Gastroesophageal sphincter (tissue), 4 donors: Measurements from ENCODE around the gene OGFR. TPM values are rescaled to one million over a fixed set of nuclear protein-coding genes. Genes with fewer than 3 reads are reported as not detected.
A peak's percentile ranks its signal among the peaks of the same experiment; 100 is the strongest.

ENCODE experiments used
- ATAC-seq: fragments of 150-250 bp; one replicate; pipeline ENCODE4 v1.9.1; 2016; ENCODE audit warnings: mild to moderate bottlenecking, moderate library complexity
- H3K27ac ChIP-seq, 4 donors: fragments of 200-600 bp; sonication (generic) in 3 of 4; 1 replicate in 3 of 4; 2 replicates in 1 of 4; pipeline ENCODE4 v1.5.1; 2016 to 2019
- H3K27me3 ChIP-seq: fragments of 200-600 bp; sonication (generic); one replicate; pipeline ENCODE4 v1.5.1; 2019
- H3K36me3 ChIP-seq, 2 donors: fragments of 200-600 bp; sonication (generic); one replicate each; pipeline ENCODE4 v1.5.1; 2019; ENCODE audit warnings: control low read depth in 1 of 2
- H3K4me1 ChIP-seq, 3 donors: fragments of 200-600 bp; sonication (generic); 1 replicate in 2 of 3; 2 replicates in 1 of 3; pipeline ENCODE4 v1.5.1; 2016 to 2019; ENCODE audit warnings: control low read depth in 2 of 3
- H3K4me3 ChIP-seq, 2 donors: fragments of 200-600 bp; sonication (generic); one replicate each; pipeline ENCODE4 v1.5.1; 2019; ENCODE audit warnings: mild to moderate bottlenecking in 1 of 2, moderate library complexity in 1 of 2
- H3K9me3 ChIP-seq, 3 donors: fragments of 200-600 bp; sonication (generic); one replicate each; pipeline ENCODE4 v1.5.1; 2017 to 2019; ENCODE audit warnings: control low read depth in 2 of 3
- EP300 ChIP-seq: sonication (generic); formaldehyde crosslinking; IDR thresholded peaks from one replicate; pipeline ENCODE4 v1.6.1; 2017; ENCODE audit warnings: antibody characterized with exemption, mild to moderate bottlenecking
- POLR2A ChIP-seq, 2 donors: fragments of 450-650 bp; IDR thresholded peaks; one replicate each; pipeline ENCODE4 v1.6.1; 2017; ENCODE audit warnings: antibody characterized with exemption in 2 of 2, mild to moderate bottlenecking in 2 of 2, moderate library complexity in 1 of 2
- POLR2AphosphoS5 ChIP-seq: sonication (generic); formaldehyde crosslinking; IDR thresholded peaks from one replicate; pipeline ENCODE4 v1.6.1; 2017; ENCODE audit warnings: antibody characterized with exemption
- WGBS, 2 donors: methylation state at CpG; one replicate each; pipeline ENCODE4 v1.1.5; 2018; ENCODE audit warnings: low coverage in 1 of 2; 5-methylcytosine and 5-hydroxymethylcytosine counted together
- total RNA-seq, 4 donors: library from RNA; depleted of rRNA; stranded (reverse); fragments of >200 nt; gene quantifications; one replicate each; pipeline ENCODE4 v1.1.0, GENCODE V29; 2016
- TF ChIP-seq, protein P1 (sequence below), 4 experiments: fragments of 200-600 bp in 2 of 4; fragments of 450-650 bp in 2 of 4; sonication (generic) in 1 of 4; IDR thresholded peaks; one replicate each; pipeline ENCODE4 v1.5.1; 2017 to 2019; ENCODE audit warnings: antibody characterized with exemption in 4 of 4, mild to moderate bottlenecking in 2 of 4, moderate library complexity in 2 of 4

The OGFR gene
- total RNA-seq, 4 donors from 2014 or later, result 55.1 to 61.0 (median 58.9) TPM

DNA sequence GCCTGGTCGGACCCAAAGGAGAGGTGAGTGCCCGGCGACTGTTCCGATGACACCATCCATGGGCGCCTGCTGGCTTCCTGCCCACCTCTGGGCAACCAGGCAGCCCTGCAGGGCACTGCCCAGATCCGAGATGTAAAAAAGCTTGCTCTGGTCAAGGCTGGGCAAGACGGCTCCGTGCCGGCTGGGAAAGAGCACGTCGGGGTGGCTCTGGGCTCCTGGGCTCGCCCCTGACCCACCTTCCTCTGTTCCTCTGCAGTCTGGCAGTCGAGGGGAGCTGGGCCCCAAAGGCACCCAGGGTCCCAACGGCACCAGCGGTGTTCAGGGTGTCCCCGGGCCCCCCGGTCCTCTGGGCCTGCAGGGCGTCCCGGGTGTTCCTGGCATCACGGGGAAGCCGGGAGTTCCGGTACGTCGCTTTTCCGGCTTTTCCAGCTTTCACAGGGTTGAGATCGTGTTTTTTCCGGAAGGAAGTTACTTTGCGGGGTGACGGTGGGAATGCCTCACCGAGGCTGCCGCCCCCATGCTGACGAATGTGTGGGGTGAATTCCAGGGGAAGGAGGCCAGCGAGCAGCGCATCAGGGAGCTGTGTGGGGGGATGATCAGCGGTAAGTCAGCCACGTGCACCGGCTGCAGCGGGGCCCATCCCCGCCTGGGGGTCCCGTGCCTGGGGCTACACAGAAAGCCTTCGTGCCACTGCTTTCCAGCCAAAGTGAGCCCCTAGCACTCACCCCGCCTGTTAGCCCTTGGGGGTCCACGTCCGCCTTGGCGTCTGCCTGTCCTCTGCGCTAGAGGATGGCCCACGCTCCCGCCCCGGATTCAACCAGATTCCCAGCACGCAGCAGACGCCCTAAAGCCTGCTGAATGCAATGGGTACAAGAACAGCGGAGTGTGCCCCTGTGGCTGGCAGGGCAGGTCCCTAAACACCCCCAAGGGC is 31.6 kb downstream of the OGFR start:
- no peaks in the 10 kb centered on the region for H3K9me3 ChIP-seq
- no peak overlapping the region for H3K4me3 ChIP-seq
- H3K36me3 ChIP-seq, result peaks cover 0 to 13% of the 10 kb centered on the region in 2 donors
- peaks cover 0 to 20% (median 9%) of the 10 kb centered on the region in 3 donors for H3K4me1 ChIP-seq
- no peak for TF ChIP-seq POLR2AphosphoS5
- no peak for TF ChIP-seq EP300
- TF ChIP-seq, protein P1, sequence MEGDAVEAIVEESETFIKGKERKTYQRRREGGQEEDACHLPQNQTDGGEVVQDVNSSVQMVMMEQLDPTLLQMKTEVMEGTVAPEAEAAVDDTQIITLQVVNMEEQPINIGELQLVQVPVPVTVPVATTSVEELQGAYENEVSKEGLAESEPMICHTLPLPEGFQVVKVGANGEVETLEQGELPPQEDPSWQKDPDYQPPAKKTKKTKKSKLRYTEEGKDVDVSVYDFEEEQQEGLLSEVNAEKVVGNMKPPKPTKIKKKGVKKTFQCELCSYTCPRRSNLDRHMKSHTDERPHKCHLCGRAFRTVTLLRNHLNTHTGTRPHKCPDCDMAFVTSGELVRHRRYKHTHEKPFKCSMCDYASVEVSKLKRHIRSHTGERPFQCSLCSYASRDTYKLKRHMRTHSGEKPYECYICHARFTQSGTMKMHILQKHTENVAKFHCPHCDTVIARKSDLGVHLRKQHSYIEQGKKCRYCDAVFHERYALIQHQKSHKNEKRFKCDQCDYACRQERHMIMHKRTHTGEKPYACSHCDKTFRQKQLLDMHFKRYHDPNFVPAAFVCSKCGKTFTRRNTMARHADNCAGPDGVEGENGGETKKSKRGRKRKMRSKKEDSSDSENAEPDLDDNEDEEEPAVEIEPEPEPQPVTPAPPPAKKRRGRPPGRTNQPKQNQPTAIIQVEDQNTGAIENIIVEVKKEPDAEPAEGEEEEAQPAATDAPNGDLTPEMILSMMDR (IDR thresholded peaks at IDR 0.05), result no peak
- TF ChIP-seq POLR2A (IDR thresholded peaks at IDR 0.05), result no peak
- no CpG with 5 or more reads among the region's 52 CpGs for WGBS, 2 donors
- no peak overlapping the region for H3K27ac ChIP-seq
- no peak for ATAC-seq
- H3K27me3 ChIP-seq, result peaks cover 27% of the 10 kb centered on the region

DNA sequence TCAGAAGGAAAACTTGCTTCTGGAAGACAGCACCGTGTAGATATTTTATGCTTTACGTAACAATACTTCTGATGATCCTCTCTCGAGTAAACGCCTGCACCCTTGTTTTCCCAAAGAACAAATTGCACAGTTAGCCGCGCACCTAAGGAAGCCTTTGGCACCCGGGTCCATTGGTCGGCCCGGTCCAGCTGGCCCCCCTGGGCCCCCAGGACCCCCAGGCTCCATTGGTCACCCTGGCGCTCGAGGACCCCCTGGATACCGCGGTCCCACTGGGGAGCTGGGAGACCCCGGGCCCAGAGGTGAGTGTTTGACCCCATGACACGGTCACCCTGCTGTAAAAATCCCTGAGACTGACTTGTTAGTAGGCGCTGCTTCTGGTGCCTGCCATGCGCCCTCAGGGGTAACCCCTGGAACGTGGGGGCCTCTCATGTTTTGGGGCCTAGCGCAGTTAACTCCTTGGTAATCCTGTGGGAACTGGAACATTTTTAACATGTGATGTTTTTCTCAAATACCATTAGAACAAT is 32.4 kb downstream of the OGFR start:
- H3K36me3 ChIP-seq, result peaks cover 0 to 13% of the 10 kb centered on the region in 2 donors
- H3K27ac ChIP-seq, result no peak overlapping the region
- TF ChIP-seq, protein P1 (IDR thresholded peaks at IDR 0.05), result no peak
- TF ChIP-seq POLR2A (IDR thresholded peaks at IDR 0.05), result no peak
- TF ChIP-seq POLR2AphosphoS5, result no peak
- no peak for TF ChIP-seq EP300
- H3K4me3 ChIP-seq, result no peak overlapping the region
- peaks cover 0 to 12% (median 6%) of the 10 kb centered on the region in 3 donors for H3K4me1 ChIP-seq
- H3K9me3 ChIP-seq, result no peaks in the 10 kb centered on the region
- H3K27me3 ChIP-seq, result peaks cover 27% of the 10 kb centered on the region
- 77 to 80% methylated on average over 4 to 8 of the region's 19 CpGs for WGBS, 2 donors
- ATAC-seq, result no peak

DNA sequence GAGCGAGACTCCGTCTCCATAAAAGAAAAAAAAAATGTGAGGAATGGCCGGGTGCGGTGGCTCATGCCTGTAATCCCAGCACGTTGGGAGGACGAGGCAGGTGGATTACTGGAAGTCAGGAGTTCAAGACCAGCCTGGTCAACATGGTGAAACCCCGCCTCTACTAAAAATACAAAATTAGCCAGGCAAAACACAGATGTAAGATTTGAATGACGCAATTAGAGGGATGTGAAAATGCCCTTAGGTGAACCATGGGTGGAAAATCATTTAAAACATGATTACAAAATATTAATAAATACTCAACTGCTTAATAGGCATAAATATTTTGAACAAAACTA is 33.1 kb downstream of the OGFR start:
- H3K27me3 ChIP-seq, result peaks cover 27% of the 10 kb centered on the region
- TF ChIP-seq, protein P1 (IDR thresholded peaks at IDR 0.05), result no peak
- TF ChIP-seq POLR2A (IDR thresholded peaks at IDR 0.05) (no peak), EP300 (no peak), POLR2AphosphoS5 (no peak)
- H3K27ac ChIP-seq, result no peak overlapping the region
- H3K36me3 ChIP-seq, result peaks cover 0 to 13% of the 10 kb centered on the region in 2 donors
- H3K4me1 ChIP-seq, result peaks cover 0 to 5% (median 0%) of the 10 kb centered on the region in 3 donors
- no peak overlapping the region for H3K4me3 ChIP-seq
- WGBS, 2 donors, result 90% methylated on average over 8 of the region's 8 CpGs; no CpG with 5 or more reads in 1 of the 2 donors
- ATAC-seq, result no peak
- H3K9me3 ChIP-seq, result no peaks in the 10 kb centered on the region

DNA sequence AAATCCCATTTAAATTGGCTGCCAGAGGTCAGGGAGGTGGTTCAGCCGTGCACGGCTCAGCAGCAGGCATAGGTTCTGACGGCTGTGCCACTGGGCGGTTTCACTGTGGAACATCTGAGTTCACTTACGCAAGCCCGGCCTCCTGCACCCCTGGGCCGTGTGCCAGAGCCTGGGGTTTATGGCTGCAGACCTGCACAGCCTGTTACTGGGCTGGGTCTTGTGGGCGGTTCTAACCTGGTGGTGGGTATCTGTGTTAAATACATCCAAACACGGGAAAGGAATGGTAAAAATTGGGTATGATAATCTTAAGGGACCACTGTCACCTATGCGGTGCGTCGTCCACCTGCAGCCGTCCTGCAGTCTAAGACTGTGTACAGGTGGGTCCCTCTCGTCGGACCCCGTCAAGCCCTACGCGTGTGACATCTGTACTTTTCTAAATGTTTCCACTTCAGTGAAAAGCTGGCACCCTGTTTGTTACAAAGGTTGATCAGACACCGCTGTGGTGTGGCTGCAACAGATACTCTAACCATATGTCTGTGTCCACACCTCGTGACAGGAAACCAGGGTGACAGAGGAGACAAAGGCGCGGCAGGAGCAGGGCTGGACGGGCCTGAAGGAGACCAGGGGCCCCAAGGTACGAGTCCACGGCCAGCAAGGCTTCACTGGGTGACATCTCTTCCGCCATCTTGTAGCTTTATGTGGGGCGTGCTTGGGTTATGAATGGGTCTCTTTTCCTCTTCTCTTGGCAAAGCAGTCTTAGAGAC is 33.7 kb downstream of the OGFR start:
- peak; percentile 58 for ATAC-seq
- Histone ChIP-seq H3K4me3 (no peak overlapping the region), H3K9me3 (no peaks in the 10 kb centered on the region), H3K27ac (no peak overlapping the region), H3K27me3 (peaks cover 27% of the 10 kb centered on the region), H3K36me3 (peaks cover 0 to 13% of the 10 kb centered on the region in 2 donors), H3K4me1 (no peaks in the 10 kb centered on the region)
- 83 to 86% methylated on average over 8 to 22 of the region's 27 CpGs for WGBS, 2 donors
- TF ChIP-seq, protein P1 (IDR thresholded peaks at IDR 0.05), result no peak
- TF ChIP-seq EP300, result no peak
- TF ChIP-seq POLR2A (IDR thresholded peaks at IDR 0.05), result no peak
- TF ChIP-seq POLR2AphosphoS5, result no peak
